Middle frontal gyrus (tissue), 1 donor: ENCODE measurements around the gene STARD13.

Experiments
- DNase-seq: peaks from one replicate; pipeline ENCODE4 v3.0.0-alpha.2; 2015; ENCODE audit warnings: low spot score; ENCODE audit errors: extremely low spot score

The STARD13 gene

DNA sequence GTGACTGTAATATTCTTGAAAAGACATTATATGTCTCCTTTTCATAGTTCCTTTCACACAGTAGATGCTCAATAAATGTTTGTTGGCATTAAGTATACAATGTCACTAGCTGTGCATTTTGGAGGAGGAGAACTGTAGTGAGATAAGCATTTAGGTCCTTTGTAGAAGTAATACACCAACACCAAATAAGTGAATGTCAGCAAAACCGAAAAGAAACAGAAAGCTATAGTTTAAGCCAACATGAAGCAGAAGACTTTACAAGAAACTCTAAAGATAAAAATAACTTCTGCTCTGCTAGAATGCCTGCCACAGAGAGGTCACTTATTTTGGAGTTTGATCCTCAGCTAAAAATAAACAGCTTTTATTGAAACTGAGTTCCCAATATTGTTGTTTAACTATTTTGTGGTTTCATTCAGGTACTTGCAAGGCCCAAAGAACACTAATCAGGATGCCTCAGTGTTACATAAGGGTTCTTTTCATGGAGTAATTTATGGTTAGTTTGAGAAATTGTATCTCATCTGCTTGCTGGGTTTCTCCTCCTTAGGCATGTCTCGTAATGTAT lies 86.2 kb downstream of the STARD13 start:
- no peak for DNase-seq

DNA sequence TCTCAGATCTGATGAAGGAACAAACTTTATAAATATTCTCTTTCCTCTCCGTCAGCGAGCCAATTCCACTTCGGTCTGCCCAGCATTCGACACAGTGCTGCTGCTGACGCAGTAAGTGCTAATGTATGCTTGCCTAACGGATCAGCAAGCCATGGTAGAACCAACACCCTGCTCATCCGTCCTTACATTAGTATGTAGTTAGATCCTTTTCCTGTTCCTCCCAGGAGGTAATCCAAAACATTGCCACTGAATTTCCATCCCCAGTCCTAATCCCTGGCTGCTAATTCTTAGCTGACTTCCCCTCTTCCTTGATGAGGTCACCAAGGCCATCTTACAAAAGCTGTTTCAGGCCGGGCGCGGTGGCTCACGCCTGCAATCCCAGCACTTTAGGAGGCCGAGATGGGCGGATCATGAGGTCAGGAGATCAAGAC lies 88.0 kb downstream of the STARD13 start:
- no peak for DNase-seq

DNA sequence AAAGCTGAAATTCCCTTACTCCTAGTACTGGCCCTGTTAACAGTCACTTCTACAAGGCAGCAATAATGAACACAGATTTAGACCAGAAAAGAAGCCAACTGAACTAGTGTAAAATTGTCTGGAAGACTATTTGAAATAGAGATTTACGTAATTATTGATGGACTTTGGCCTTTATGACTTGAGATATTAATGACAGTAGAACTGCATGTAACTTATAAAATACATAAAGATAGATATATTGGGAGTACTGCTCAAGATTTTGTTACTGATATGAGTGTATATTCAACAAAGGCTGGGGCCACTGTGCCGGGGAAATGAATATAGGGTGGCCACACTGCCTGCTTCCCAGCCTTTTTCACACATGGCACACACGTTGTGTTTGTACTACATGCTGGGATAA lies 88.8 kb downstream of the STARD13 start:
- DNase-seq: no peak

GRCh38 chr13:33195693-33196464 lies 89.7 kb downstream of the STARD13 start:
- no peak for DNase-seq

- DNase-seq: no peak
Measured at GRCh38 chr13:33194820-33195692, 90.5 kb downstream of the STARD13 start.

- DNase-seq: no peak
Measured at GRCh38 chr13:33193428-33193974, 92.1 kb downstream of the STARD13 start.

- DNase-seq: no peak
Measured at GRCh38 chr13:33191425-33192210, 93.9 kb downstream of the STARD13 start.

GRCh38 chr13:33189470-33189869 lies 96.1 kb downstream of the STARD13 start:
- no peak for DNase-seq

DNA sequence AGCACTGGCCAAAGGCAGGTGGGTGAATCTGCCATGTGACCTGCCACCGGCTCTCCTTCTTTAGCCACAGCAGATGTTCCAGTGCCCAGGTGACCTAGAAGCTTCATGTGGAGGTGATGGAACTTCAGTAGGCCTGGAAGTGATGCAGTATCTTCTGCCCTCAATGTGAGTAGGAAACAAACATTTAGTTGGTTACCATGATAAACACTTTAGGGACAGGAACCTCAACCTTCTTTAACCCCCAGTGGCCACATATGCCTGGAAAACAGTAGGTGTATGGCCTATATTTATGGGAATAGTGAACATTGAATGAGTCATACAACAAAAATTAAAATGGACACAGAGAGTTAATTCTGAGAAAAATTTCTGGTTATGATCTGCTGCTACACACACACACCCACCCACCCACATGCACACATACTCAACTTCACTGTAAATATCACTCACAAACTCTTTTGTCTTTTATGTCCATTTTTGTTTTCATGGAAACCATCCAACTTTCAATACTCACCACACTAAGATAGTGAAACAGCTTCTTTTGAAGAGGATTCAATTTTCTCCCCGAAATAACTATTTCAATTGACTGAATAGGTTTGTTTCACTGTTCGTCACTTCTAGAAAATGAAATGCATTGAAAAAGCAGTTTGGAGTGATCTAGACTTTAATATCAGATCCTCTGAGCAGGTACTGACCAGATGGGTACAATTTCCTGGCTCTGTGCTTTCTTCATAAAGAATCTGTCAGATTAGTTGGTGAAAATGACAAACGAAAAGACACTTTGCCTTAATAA lies 97.3 kb downstream of the STARD13 start:
- DNase-seq: no peak

DNA sequence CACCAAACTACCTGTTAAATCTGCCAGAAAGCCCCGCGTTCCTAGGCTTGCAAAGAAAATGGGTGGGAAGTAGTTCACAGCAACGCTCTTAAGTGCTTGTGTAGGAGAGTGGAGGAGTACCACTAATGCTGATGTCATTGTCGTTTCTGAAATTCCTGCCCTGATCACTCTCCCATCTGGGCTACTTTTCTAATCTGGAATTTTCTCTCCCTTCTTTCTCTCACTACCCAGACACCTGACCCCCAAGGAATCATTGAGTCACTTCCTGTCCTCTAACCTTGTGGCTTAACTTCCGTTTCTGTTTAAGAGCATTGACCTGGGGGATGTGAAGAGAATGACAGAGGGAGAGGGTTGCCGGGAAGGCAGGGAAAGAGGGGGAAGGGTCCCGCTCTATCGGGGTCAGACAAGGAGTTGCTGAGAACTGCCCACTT lies 98.7 kb downstream of the STARD13 start:
- no peak for DNase-seq

DNA sequence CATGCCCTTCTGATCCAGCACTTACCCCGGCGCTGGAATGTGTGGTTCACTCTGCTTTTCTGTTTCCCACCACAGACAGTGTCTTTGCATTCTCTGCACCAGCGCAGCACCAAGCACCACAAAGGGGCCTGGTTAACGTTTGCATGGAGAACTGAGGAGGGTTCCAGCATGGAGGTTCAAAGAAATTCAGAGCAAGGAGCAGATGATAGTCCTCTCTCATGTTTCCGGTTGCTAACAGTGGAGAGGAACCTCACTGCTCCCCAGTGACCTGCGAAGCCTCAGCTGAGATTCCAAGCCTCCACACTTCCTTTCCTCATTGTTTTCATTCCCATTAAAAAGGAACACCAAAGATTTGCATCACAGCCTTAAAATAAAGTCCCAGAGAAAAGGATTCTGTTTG lies 99.7 kb downstream of the STARD13 start:
- DNase-seq: no peak

DNA sequence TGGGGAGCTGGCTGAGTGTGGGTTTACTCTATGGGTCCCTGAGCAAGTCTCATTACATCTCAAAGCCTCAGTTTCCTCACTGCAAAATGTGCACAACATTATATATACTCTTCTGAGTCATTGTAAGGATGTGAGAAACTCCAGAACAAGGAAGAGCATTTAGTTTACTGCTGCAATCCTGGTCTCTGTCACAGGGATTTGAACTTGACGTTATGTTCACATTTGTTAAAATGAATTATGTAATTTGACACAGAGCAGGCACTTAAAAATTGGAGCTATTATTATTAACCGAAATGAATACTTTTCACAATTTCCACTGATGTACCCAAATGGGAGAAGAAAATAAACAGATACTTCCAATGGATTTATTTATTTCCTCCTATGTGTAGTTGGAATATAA lies 101.0 kb downstream of the STARD13 start:
- no peak for DNase-seq

GRCh38 chr13:33184112-33184490 lies 101.5 kb downstream of the STARD13 start:
- DNase-seq: no peak

- DNase-seq: no peak
Measured at GRCh38 chr13:33183431-33184111, 102.0 kb downstream of the STARD13 start.

GRCh38 chr13:33182729-33183128 lies 102.8 kb downstream of the STARD13 start:
- DNase-seq: no peak

DNA sequence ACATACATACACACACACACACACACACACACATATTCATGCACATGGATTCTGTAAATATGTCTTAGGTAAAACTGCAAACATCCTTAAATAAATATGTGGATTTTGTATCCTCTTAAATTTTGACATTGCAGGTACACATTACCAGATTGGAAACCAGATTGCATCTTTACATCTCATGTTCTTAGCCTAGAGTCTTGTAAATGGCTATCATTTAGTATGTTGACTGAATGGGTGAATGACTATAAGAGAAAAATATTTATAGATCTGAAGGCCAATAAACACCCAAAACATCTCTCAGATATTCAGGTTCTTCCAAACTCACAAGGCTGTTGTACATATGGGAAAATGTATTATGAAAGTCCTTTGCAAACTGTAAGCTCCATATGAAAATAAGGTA lies 104.3 kb downstream of the STARD13 start:
- DNase-seq: no peak

DNA sequence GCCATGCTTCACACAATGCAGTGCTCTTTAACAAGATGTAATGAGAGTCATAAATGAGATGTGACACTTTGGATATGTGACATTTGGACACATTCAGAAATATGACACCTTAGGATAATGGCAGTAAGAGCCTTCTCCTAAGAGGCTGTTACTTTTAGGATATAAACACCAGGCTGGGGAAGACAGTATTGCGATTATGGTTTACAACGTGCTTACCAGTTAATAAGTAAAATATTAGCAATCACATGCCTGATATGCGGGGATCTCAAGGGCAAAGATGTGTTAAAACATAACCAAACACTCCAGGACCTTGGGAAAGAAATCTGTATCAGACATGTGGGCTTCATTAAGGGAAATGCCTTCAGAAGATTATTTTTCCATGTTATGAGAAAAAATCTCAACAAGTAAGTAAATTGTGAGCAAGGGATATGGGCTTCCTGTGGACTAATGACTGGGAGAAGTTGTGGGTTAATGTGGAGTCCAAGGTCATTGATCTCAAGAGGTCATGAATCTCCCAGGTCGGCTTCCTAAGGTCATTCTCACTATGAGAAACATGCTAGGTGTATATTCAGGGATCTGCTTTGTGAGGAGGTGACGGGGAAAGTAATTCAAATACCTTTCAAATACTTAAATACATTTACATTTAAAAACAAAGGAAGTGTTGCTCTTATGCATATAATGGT lies 105.3 kb downstream of the STARD13 start:
- DNase-seq: no peak

DNA sequence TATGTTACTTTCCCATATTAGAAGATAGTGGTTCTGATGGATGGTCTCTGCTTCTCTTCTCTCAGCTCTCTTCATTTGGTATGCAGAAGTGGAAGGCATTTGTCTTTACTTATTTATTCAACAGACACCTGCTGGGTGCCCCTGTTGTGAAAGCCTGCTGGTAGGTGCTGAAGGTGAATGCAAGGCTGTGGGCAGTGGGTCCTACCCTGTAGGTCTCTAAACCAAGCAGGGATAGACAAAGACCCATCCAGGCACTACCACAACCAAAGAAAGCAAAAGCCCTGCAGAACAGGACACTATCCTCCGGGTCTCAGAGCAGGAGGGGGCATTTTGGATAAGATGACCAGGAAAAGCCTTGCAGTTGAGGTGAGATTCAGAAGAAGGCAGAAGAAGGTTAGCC lies 106.1 kb downstream of the STARD13 start:
- no peak for DNase-seq

GRCh38 chr13:33178209-33178840 lies 107.2 kb downstream of the STARD13 start:
- no peak for DNase-seq
